ENCODE data around the gene LMNTD2. TPM values are rescaled to one million over a fixed set of nuclear protein-coding genes. Genes with fewer than 3 reads are reported as not detected.
A peak's percentile ranks its signal among the peaks of the same experiment; 100 is the strongest.

Gene LMNTD2
- total RNA-seq, 1 experiment from 2014 or later, result 4.0 TPM

GRCh38 chr11:536841-537621 is 23.5 kb downstream of the LMNTD2 start, which contains the start of gene LRRC56:
Gene LRRC56, plus strand, starts transcription at chr11:537527. Its CDS starts 3,158 bp downstream, at chr11:540685.
- Mint-ChIP-seq H3K4me1 (no peaks in the 10 kb centered on the region), H3K27ac (no peak within 1 kb of the TSS), H3K4me3 (peak within 1 kb of the TSS; percentile 87), H3K9me3 (no peaks in the 10 kb centered on the region), H3K27me3 (ENCODE audit: low read depth) (peaks cover 22% of the 10 kb centered on the region), H3K36me3 (peaks cover 3% of the 10 kb centered on the region; the same call in 1 of the 2 replicates)
- ChIA-PET CTCF (interaction anchor here (1.7 to 3.1 kb wide), 2 partner anchors 18 kb away, joined by 7 to 22 read pairs; no protein-coding TSS in a partner anchor), POLR2A (interaction anchor here (0.5 to 1.6 kb wide), 2 partner anchors 17 to 143 kb away, joined by 3 to 5 read pairs; partner anchors contain the start of gene PKP3)
- ATAC-seq (peak; percentile 36), DNase-seq (ENCODE audit: low spot score) (peak; percentile 87)
- TF ChIP-seq FOXK1 (CRISPR knock-in tag; IDR thresholded peaks at IDR 0.05) (peak; percentile 65), E2F5 (CRISPR knock-in tag; IDR thresholded peaks at IDR 0.05) (0 out of 2 replicates have a peak, but pooled peaks have one; percentile 25), ZNF138 (CRISPR knock-in tag; conservative IDR thresholded peaks at IDR 0.05) (0 out of 2 replicates have a peak, but pooled peaks have one; percentile 66), ELF4 (CRISPR knock-in tag; IDR thresholded peaks at IDR 0.05; ENCODE audit: low read depth) (no peak), CTCF (IDR thresholded peaks at IDR 0.05) (no peak), TEAD1 (CRISPR knock-in tag; IDR thresholded peaks at IDR 0.05) (0 out of 2 replicates have a peak, but pooled peaks have one; percentile 14), IRF2 (CRISPR knock-in tag; IDR thresholded peaks at IDR 0.05; ENCODE audit: borderline replicate concordance, low read depth) (no peak), SP1 (CRISPR knock-in tag; conservative IDR thresholded peaks at IDR 0.05) (peak; percentile 25; the same call in 1 of the 2 replicates), ESRRA (CRISPR knock-in tag; IDR thresholded peaks at IDR 0.05; ENCODE audit: borderline replicate concordance) (0 out of 2 replicates have a peak, but pooled peaks have one; percentile 18), AR (CRISPR knock-in tag; IDR thresholded peaks at IDR 0.05) (no peak), ZNF232 (CRISPR knock-in tag; IDR thresholded peaks at IDR 0.05) (0 out of 2 replicates have a peak, but pooled peaks have one; percentile 39), USF1 (CRISPR knock-in tag; IDR thresholded peaks at IDR 0.05) (peak; percentile 88), USF2 (CRISPR knock-in tag; IDR thresholded peaks at IDR 0.05) (peak; percentile 89), NR3C1 (CRISPR knock-in tag; conservative IDR thresholded peaks at IDR 0.05; ENCODE audit: low read depth) (0 out of 2 replicates have a peak, but pooled peaks have one; percentile 58), FOXP4 (CRISPR knock-in tag; IDR thresholded peaks at IDR 0.05) (peak; percentile 11; the same call in 1 of the 2 replicates), E2F1 (CRISPR knock-in tag; IDR thresholded peaks at IDR 0.05) (no peak), ATF6 (CRISPR knock-in tag; IDR thresholded peaks at IDR 0.05) (no peak), CREM (CRISPR knock-in tag; IDR thresholded peaks at IDR 0.05) (0 out of 2 replicates have a peak, but pooled peaks have one; percentile 32), ZNF281 (CRISPR knock-in tag; IDR thresholded peaks at IDR 0.05) (no peak), TP53 (CRISPR knock-in tag; IDR thresholded peaks at IDR 0.05) (peak; percentile 90)

Data from WTC11 (cell line).